HG03575 (cell line): ENCODE measurements around the gene HMX3.

ENCODE experiments used
- ATAC-seq: cut with Tn5 transposase; IDR thresholded peaks from one replicate; pipeline ENCODE4 v1.9.1; 2021; ENCODE audit not compliant: unreplicated experiment, insufficient number of reproducible peaks, low FRiP score; ENCODE audit errors: extremely low read depth

The HMX3 gene

DNA sequence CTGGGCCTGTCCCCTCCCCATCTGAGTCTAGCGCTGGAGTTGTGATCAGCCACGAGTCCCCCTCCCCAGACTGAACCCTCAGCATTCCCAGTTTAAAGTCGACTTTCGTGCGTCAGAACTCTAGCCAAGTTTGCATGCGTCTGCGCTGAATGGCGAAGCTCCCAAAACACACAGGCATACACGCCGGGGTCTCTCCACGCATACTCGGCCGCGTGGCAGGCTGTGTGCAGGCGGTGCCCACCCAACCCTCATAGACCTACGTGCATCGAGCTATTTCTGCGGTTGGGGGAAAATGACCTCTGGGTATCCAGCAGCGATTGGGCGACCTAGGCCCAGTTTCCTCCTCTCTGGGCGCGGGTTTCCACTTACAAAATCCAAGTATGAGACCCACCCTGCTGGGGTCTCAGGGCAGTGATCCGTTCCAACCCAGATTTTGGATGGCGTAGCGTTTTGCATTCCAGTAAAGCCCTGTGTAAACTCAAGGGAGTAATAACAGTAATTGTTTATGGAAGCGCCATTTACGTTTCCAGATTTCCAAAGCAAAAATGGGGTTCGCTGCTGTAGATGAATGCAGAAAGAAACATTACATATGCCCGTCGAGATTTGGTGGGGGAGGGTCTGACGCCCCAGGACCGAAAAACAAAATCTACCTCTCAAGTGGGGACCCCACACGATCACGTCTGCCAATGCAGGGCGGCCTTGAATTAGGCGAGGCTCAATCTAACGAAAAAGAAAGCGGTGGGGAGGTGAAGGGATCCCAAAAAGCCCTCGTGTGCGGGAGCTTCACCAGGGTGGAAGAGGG is 2.0 kb upstream of the HMX3 start:
- ATAC-seq: no peak

DNA sequence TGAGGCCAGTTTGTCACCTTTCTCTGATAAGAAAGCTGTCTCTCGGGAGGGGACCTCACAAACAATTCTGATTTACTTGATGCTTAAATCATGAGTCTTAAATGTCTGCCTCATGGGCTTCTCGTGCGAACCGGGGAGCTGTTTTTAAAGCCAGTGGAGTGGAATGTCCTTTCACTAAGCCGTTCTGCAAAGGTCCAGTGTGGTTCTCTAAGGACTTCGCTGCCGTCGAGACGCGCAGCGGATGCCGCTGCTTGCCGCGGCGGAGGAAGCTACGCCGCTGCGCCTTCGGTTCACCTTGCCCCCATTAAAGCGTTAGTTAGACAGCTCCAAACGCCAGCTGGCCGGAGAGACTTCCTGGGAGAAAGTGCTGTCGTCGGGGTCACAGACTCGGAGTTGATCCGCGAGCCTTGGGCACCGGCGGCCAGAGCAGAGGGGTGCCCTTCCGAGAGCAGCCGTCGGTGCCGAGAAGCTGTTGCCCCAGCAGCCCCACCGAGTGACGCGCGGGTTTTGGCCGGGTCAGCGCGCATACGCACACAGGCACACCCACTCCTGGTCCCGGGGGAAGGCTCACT is 1.3 kb upstream of the HMX3 start:
- ATAC-seq: no peak

DNA sequence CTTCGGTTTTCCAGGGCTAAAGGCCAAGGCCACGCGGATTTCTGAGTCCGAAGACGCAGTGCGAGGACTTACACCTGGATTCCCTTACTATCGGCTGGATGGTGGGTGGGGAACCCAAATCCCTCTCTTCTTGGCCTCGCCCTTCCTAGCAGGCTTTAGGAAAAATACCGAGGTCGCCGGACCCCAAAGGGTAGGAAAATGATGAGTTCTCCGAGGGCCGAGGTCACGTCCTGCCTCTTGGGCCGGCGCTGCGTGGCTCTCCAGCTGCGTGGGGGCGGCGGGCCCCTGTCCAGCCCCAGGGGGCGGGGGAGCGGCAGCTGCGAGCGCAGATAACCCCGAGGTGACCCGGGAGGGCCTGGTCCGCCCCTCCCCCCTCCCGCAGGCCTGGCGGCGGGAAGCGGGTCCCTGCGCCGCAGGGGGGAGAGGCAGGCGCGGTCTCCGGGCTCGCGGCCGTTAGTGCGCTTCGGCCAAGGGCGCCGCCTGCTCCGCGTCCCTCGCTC is 805 bp upstream of the HMX3 start:
- no peak for ATAC-seq

DNA sequence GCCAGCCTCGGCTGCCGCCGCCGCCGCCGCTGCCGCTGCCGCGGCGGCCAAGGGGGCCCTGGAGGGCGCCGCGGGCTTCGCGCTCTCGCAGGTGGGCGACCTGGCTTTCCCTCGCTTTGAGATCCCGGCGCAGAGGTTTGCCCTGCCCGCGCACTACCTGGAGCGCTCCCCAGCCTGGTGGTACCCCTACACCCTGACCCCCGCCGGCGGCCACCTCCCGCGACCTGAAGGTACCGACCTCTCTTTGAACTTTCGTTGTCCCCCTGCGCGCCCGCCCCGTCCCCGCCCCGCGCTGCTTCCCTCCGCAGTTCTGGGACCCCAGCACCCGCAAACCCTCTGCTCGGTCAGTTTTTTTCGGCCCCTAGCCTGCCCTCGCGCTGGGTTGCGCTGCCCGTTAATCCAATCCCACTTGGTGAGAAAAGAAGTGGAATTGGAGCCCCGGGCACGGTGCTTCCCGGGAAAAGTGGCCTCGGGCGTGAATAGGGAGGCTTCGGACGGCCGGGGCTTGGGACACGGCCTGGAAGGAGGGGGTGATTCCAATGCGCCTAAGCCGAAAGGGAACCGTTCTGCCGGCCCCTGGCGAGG is 543 bp downstream of the HMX3 start:
- ATAC-seq: no peak

DNA sequence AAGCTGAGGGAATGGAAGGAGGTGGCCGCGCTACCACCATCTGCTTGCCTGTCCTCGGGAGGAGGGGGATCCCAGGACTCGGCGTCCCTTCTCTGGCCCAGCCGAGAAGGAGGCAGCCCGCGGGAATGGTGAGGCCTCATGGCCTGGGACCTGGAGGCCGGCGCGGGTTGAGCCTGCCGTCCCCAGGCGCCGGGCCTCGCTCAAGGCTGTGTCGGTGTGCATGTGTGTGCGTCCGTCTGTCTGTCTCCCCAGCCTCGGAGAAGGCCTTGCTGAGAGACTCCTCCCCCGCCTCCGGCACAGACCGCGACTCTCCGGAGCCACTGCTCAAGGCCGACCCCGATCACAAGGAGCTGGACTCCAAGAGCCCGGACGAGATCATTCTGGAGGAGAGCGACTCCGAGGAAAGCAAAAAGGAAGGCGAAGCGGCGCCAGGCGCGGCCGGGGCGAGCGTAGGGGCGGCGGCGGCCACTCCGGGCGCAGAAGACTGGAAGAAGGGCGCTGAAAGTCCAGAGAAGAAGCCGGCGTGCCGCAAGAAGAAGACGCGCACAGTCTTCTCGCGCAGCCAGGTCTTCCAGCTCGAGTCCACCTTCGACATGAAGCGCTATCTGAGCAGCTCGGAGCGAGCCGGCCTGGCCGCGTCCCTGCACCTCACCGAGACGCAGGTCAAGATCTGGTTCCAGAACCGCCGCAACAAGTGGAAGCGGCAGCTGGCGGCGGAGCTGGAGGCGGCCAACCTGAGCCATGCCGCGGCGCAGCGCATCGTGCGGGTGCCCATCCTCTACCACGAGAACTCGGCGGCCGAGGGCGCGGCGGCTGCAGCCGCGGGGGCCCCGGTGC is 1.3 kb downstream of the HMX3 start:
- no peak for ATAC-seq

DNA sequence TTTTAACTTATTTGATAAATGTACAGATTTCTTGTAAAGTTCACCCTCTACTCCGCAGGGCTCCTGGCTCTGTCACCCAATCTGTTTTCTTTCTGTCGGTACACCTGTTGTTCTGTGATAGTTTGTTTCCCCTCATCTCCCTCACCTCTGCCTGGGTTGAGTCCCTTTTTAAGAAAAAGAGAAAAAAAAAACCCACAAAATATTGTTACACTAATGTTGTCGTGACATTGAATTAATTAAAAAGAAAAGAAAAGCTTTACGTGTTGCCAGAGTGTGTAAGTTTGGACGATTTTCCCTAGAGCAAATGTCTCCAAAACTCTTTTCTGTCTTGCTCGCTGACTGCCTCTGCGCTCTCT is 3.4 kb downstream of the HMX3 start:
- ATAC-seq: no peak

DNA sequence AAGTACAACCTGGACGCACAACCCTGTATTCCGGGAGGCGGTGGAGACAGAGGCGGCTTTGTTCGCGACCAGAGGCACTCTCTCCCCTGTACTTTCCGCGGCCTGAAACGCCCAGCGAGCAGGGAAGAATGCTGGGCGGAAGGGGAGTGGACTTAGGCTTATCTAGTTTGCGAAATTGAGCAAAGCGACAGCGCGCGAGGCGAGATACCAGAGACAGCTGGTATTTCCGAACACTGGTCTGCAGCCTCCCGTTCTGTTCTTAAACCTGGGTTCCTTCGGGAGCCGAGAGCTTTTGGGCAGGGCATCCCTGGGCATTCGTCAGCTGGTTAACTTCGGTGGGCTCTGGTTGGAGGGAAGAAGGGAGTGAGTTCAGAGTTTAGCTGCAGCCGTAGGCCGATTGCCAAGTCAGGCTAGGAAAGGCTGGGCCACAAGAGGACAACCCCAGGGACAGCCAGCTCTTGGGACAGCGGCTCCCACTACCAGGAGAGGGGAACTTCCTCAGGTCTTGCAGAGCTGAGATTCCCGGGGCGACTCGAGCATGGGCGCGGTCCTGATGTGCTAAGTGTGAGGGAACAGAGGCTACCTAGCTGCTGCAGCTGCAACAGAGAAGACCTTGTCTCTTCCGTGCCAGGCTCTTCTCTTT is 3.9 kb downstream of the HMX3 start:
- no peak for ATAC-seq

DNA sequence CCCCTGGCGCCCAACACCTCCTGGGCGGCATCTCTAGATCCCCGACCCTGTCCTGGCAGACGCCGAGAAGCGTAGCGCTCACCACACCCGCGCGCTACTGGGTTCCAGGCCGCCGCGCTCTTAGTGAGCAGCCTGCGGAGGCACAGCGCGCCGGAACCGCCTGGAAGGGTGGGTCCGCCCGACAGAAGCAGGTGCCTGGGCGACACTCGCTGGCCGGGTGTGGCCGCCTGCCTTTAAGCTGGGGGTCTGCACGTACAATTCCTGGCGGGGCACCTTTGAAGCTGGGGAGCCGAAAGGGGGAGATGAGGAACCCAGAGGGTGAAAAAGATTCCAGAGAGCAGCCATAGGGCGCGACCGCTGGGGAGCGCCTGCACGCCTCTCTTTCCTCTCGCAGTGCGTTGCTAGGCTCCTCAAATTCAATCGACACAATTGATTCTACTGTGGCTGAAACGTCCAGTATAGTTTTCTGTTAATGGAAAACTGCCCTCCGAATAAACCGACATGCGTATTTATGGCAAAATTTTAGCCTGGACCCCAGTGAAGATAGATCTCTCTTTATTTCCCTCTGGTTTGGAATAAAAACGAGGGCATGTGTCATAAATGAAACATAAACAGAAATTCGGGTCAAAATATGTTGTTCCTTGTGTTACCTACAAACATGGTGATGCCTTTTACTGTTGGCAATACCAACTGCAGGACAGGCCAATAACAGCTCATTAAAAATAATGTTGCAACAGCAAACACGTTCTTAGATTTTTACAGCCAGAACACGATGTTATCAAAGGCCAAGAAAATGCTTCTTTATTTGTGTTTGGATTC is 4.6 kb downstream of the HMX3 start:
- no peak for ATAC-seq

DNA sequence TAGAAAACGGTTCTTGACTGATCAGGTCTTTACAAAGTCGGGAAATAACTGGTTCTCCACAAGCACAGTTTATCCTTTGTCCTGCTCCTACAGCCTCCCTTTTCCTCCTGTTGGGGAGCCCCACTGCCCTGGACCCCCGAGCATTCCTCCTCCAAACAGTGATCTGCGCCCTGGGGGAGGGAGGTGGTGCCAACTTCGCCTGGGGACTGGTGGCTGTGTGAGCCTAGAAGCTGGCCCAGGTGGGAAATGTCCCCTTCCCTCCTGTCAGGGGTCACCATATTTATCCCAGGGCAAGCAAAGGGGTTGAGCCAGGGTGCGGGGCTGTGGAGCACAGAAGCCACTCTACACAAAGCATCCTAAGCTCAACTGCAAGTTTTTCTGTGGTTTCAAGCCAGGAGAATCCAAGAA is 5.2 kb downstream of the HMX3 start:
- no peak for ATAC-seq

DNA sequence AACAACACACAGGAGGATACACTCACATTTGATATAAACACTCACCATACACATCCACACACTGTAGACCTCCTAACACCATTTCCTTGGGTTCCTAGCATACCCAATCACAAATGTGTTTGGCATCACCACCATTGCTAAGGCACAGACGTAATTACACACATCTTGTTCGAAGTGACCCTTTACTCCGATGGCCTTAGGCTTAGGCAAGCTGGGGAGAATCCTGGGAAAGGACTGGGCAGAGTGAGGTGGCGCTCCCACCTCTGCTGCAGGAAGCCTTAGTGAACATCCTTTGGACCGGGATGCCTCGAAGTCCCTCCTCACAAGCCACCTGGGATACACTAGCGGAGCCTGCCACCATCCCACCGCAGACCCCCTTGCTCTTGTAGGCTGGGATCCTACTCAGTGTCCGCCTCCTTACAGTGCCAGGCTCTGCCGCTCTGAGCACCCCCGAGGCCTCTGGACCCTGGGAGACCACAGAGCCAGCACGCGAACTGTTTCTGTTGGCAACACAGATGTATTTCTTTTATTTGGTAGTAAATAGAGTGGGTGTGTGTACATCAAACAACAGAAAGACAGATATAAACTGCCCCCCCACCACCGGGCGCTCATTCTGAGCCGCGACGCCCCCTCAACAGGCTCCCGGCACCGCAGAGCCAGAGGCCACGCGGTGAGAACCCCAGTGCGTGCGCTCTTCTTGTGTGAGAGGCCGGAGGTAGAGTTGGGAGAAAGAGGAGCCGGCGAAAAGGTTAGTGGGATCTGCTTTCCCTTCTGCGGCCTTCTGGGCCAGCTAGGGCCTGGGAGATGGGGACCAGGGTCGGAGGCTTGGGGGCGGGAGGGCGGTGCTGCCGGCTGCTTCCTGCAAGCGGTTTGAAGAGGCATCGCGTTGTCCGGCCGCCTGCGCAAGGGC is 6.3 kb downstream of the HMX3 start:
- no peak for ATAC-seq

DNA sequence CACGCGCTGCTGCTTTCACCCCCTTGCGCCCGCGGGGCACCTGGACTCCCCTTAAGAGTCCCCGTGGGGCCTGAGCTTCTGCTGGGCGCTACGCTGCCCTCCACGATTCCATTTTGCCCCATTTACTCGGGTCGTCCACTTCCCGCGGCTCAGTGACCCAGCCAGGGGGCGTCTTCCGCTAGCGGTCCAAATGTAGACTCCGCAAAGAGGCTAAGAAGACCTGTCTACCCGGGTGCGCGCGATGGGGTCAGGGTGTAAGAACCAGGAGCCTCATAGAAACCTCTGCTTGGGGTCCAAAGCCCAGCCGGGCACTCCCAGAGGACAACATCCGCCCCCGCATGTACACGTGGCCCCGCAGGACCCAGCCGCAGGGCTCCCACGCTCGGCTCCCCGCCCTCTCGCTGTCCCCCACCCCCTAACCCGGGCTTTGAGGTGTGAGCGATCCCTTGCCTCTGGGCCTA is 7.0 kb downstream of the HMX3 start:
- no peak for ATAC-seq

DNA sequence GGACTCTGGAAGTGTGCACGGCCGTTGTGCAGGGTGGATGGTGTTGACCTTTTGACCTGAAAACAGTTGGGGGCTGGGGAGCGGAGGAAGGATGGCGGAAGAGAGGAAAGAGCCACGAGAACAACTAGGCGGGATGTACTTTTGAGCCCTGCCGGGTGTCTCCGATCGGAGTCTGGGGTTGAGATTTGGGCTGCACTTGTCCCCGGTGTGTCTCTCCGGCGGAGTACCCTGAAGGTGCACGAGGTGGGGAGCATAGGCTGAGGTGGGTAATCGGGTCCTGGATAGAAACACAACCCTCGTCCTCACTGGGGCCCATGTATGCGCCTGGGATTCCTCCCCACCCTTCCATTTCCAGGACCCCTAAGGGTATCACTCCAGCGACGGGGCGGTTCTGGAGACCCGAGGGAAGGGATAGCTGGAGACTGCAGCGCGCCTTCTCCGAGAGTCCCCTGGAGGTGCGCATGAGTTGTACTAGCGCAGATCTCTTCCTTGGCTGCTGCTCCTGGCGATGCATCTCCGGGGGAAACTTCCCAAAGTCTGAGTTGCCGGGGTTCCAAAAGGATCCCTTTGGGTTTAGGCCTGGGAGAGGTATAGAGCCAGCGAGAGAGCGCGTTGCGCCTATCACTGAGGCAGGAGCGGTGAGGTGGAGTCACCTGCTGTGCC is 7.5 kb downstream of the HMX3 start:
- ATAC-seq: no peak

DNA sequence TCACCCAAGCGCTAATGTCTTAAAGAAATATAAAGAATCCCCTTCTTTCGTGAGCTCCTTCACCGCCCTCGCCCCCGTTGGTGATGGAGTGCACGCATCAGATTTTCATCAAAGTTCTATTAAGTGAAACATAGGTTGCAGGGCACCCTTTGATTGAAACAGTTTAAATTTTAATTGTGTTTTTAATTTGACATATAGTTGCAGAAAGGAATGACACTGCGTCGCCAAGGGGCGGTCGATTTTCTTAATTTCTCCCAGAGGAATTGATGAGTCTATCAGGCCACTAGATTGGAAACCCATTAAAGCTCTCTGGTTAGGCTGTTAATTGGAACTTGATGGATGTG is 8.0 kb downstream of the HMX3 start:
- no peak for ATAC-seq

DNA sequence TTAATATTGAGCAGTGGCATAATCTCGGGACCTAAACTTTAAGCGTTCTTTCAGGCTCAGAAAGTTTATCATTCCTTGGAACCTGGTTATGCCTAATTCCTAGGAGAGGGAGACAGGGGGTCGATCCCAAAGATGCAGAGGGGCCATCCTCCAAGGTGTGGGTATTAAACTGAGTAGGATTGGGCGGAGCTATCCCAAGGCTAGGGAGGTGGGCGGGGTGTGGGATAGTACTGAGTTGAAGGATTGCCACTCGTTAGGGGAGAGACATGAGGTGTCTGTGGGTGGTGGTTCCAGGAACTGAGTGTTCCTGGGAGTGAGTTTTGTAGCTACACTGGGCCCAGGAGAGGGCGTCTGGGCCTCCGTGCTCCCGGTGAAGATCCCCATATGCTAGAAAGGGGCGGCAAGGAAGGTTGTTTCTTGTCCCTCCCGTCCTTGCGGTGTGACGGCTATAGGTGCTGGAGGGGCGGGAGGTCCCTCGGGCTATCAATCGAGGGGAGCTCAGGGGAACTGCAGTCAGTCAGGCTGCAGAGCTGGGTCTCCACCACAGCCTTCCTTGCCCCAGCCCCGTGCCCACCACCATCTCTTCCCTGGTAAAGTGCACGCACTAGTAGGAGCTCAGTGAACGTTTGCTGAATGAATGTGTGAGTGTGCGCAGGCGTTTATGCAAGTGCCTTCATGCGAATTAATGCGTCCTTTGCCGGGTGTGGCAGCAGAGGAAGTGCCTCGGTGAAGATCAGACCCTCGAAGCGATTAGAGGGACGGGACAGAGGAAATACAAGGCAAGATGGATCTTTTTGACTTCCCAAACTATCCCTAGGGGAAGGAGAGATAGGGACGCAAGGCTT is 9.1 kb downstream of the HMX3 start:
- no peak for ATAC-seq

DNA sequence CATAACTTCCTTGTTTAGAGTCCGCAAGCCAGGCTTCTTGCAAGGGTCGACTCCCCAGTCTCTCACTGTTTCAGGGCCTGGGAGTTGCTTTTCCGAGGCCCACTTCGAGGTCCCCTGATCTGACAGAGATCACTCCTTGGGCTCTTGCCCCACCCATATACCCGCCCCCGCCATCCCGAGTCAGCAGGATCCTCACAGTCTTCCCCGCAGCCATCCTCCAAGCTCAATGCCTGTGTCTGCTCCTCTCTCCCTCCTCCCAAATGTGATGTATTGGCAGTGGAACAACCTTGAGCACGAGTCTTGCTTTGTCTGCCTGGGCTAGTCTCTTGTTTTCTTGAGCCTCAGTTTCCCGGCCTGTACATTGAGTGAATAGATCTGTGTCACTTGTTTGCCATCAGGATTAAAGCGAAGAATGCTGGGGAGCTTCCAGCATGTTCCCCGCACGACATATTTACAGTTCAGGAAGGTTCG is 9.8 kb downstream of the HMX3 start:
- ATAC-seq: no peak
